Erythroblast (primary cell): ENCODE results near the gene CADPS2.

Experiments
- GATA1 ChIP-seq: IDR thresholded peaks from 2 replicates; pipeline ENCODE4 v1.6.1; 2011; ENCODE audit warnings: low read depth, mild to moderate bottlenecking, control low read depth, low read length, moderate library complexity
- POLR2A ChIP-seq: IDR thresholded peaks from 2 replicates; pipeline ENCODE4 v1.6.1; 2011; ENCODE audit warnings: mild to moderate bottlenecking, low read length

DNA sequence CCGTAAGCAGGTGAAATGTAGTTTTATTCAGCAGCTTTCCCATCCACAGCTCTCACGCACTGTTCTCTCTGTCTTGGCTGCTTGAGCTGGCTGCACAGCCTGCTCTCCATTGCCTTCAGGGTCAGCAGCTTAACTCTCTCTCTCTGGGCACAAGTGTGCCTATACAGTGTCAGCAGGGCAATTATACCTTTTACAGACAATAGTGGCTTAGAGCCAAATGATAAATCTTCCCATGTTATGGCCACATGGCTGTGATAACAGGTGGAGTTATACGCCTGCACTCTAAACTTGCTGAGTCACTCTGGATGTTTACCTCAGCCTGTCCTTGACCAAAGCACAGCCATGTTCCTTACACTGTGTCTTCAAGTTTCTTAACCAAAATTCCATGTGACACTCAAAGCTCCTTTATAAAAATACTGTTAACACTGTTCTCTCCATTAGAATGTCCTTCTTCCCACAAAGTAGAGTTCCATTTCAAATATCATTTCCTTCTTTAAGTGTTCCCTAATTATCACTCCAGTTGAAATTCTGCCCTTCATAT is 193.4 kb downstream of the CADPS2 start:
- TF ChIP-seq POLR2A, result no peak
- TF ChIP-seq GATA1, result no peak
